Stimulated activated CD4-positive, alpha-beta T cell treated with anti-CD3 and anti-CD28 coated beads, Interleukin-4, amount 100 ng/mL, for 1 hour (primary cell): ENCODE data around the gene FCHO1.
"Not testable (repeated sequence)": the region's sequence is repeated elsewhere in the genome, so short reads cannot be mapped to it uniquely, and the experiment has no call there.

ENCODE experiments used
- DNase-seq: peaks from one replicate; pipeline ENCODE4 v3.0.0-alpha.2; 2020

Gene FCHO1

GRCh38 chr19:17765069-17765618 lies 13.9 kb downstream of the FCHO1 start:
- DNase-seq, result no peak

GRCh38 chr19:17766543-17767131 lies 15.4 kb downstream of the FCHO1 start:
- peak; percentile 39 for DNase-seq

GRCh38 chr19:17767559-17767958 lies 16.3 kb downstream of the FCHO1 start:
- no peak for DNase-seq

- DNase-seq, result no peak
These were observed 19.3 kb downstream of the FCHO1 start for GRCh38 chr19:17770613-17771012.

GRCh38 chr19:17772172-17772571 lies 20.9 kb downstream of the FCHO1 start:
- DNase-seq, result no peak

GRCh38 chr19:17775245-17775927 lies 24.1 kb downstream of the FCHO1 start:
- peak; percentile 36 for DNase-seq

- DNase-seq, result no peak
These were observed 24.9 kb downstream of the FCHO1 start for GRCh38 chr19:17775991-17776803.

GRCh38 chr19:17777840-17778239 lies 26.6 kb downstream of the FCHO1 start:
- DNase-seq, result not testable (repeated sequence)

- peak; percentile 42 for DNase-seq
These were observed 27.1 kb downstream of the FCHO1 start for GRCh38 chr19:17778251-17778967.

- DNase-seq, result no peak
These were observed 28.0 kb downstream of the FCHO1 start for GRCh38 chr19:17778968-17779929.

- DNase-seq, result no peak
These were observed 29.5 kb downstream of the FCHO1 start for GRCh38 chr19:17780781-17781180.

GRCh38 chr19:17783721-17784120 lies 32.4 kb downstream of the FCHO1 start:
- not testable (repeated sequence) for DNase-seq

GRCh38 chr19:17784201-17785008 lies 33.1 kb downstream of the FCHO1 start:
- peak; percentile 72 for DNase-seq

- no peak for DNase-seq
These were observed 36.1 kb downstream of the FCHO1 start for GRCh38 chr19:17787274-17787913.

- DNase-seq, result no peak
These were observed 37.4 kb downstream of the FCHO1 start for GRCh38 chr19:17788632-17789031.

- DNase-seq, result no peak
These were observed 38.9 kb downstream of the FCHO1 start for GRCh38 chr19:17790059-17790780.

GRCh38 chr19:17794412-17794730 lies 43.1 kb downstream of the FCHO1 start:
- no peak for DNase-seq

GRCh38 chr19:17794731-17795494 lies 43.6 kb downstream of the FCHO1 start, which contains the start of gene B3GNT3:
TSS of gene B3GNT3 (plus strand) at chr19:17795138. CDS start at chr19:17807808, 12,670 bp downstream.
- peak; percentile 24 for DNase-seq

- DNase-seq, result no peak
These were observed 44.2 kb downstream of the FCHO1 start for GRCh38 chr19:17795495-17795856.
